Measurements from ENCODE around the gene KIF18A. TPM values are rescaled to one million over a fixed set of nuclear protein-coding genes. Genes with fewer than 3 reads are reported as not detected.

The KIF18A gene
- total and polyA plus RNA-seq, 2 of the 13 experiments (the other 11 are each of a cell fraction or from before 2014, with no cell fraction given), result 3.4 to 14.4 TPM

- 53% methylated on average over 14 of the region's 14 CpGs for WGBS (ENCODE audit: low lambda C conversion rate)
- H3K36me3 ChIP-seq (replicated peaks in 1 of 2; ENCODE audit: control insufficient read depth in 1 of 2, insufficient read depth in 2 of 2, low read length in 2 of 2), result no peaks in the 10 kb centered on the region
- FAIRE-seq, result no peak
- TF ChIP-seq PCBP2 (optimal IDR thresholded peaks at IDR 0.05; ENCODE audit: low read depth, low read length, poor library complexity, severe bottlenecking) (no peak), MAFK (conservative IDR thresholded peaks at IDR 0.05 in 1 of 2, IDR thresholded peaks at IDR 0.05 in 1 of 2; ENCODE audit: low read length in 2 of 2) (peak; percentile 81 to 86), ZNF460 (CRISPR knock-in tag; IDR thresholded peaks at IDR 0.05; ENCODE audit: borderline replicate concordance) (peak; percentile 56; the same call in 1 of the 2 replicates), ZNF121 (CRISPR knock-in tag; IDR thresholded peaks at IDR 0.05) (peak; percentile 46; the same call in 1 of the 2 replicates), ZNF274 (CRISPR knock-in tag; IDR thresholded peaks at IDR 0.05) (no peak), MAFF (IDR thresholded peaks at IDR 0.05; ENCODE audit: low read depth, low read length) (peak; percentile 73), SPEN (CRISPR knock-in tag; IDR thresholded peaks at IDR 0.05; ENCODE audit: low read depth) (no peak), ZNF770 (CRISPR knock-in tag; IDR thresholded peaks at IDR 0.05) (peak; percentile 70)
- no TSS peak for BruUV-seq (replicated peaks)
- no peak for DNase-seq (ENCODE audit: low spot score)
- H3K4me1 ChIP-seq (ENCODE audit: insufficient read depth, low read length), result peaks cover 63% of the 10 kb centered on the region
- H3K27ac ChIP-seq (ENCODE audit: extremely low read length, insufficient read depth, low read length), result peak overlapping the region; percentile 96
- peaks cover 85% of the 10 kb centered on the region for H3K79me2 ChIP-seq (ENCODE audit: insufficient read depth, low read length)
- H2AFZ ChIP-seq (ENCODE audit: low read length), result no peak overlapping the region
- CTCF ChIA-PET (ENCODE audit: low intra/inter-chr PET ratio, low total read pairs), result no interaction called here
- in situ Hi-C loops (cut with HindIII; ENCODE audit: extremely low pct_ligation_motif_present, low pct_unique_long_range_greater_than_20kb), result no loop called here
- no peaks in the 10 kb centered on the region; a peak in 1 of 5 replicates for H3K27me3 ChIP-seq (ENCODE audit: control insufficient read depth in 1 of 2, insufficient read depth in 2 of 2, low read length in 2 of 2)
- H4K20me1 ChIP-seq (ENCODE audit: insufficient read depth, low read length), result no peaks in the 10 kb centered on the region
- H3K4me2 ChIP-seq (ENCODE audit: low read depth, low read length), result peak overlapping the region; percentile 75
- intact Hi-C loops (cut with micrococcal nuclease; ENCODE audit: unreplicated experiment), result loop anchor here (5.0 kb wide), 1 partner anchor 389 kb away; no protein-coding TSS in a partner anchor
- ATAC-seq, result no peak
- H3K9ac ChIP-seq (ENCODE audit: insufficient read depth, low read depth, low read length), result peak overlapping the region; percentile 98
- POLR2A ChIA-PET, result interaction anchor here (0.7 kb wide), 1 partner anchor 9 kb away, joined by 3 read pairs; no protein-coding TSS in a partner anchor
- H3K9me3 ChIP-seq (ENCODE audit: low read length), result no peaks in the 10 kb centered on the region
- H3K4me3 ChIP-seq (replicated peaks in 1 of 3; ENCODE audit: insufficient read depth in 1 of 3, low read depth in 2 of 3, low read length in 3 of 3), result peak overlapping the region; percentile 84 to 99 (median 84)
Observed at GRCh38 chr11:28106353-28107043, 1.5 kb downstream of the KIF18A start.
